ENCODE data around the gene IFITM10. TPM values are rescaled to one million over a fixed set of nuclear protein-coding genes. Genes with fewer than 3 reads are reported as not detected.

The IFITM10 gene
- total RNA-seq, 1 donor from 2014 or later: 0.99 TPM

DNA sequence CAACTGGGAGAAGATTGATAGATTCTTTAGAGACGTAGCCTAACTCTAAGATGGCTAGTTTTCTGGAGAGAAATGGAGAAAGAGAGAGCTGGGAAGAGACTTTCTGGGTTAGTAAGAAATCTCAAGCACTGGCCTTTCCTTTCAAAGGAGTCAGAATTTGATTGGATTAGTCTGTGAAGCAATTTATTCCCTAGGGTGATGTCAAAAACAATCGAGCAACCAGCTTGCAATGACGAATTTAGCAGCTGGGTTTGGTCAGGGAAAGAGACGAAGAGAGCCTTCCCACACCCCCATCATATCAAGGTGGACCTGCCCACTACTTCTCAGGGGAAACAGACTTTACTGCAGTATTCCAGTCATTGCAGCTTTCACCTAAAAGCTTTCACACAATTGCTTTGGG is 42.6 kb downstream of the IFITM10 start:
- DNase-seq: no peak

GRCh38 chr11:1706634-1707400 is 43.6 kb downstream of the IFITM10 start:
- no peak for DNase-seq

GRCh38 chr11:1705126-1706052 is 45.0 kb downstream of the IFITM10 start:
- DNase-seq: peak; percentile 11

- no peak for DNase-seq
These were observed 47.2 kb downstream of the IFITM10 start for GRCh38 chr11:1703146-1703545.

GRCh38 chr11:1702506-1702905 is 47.9 kb downstream of the IFITM10 start:
- no peak for DNase-seq

DNA sequence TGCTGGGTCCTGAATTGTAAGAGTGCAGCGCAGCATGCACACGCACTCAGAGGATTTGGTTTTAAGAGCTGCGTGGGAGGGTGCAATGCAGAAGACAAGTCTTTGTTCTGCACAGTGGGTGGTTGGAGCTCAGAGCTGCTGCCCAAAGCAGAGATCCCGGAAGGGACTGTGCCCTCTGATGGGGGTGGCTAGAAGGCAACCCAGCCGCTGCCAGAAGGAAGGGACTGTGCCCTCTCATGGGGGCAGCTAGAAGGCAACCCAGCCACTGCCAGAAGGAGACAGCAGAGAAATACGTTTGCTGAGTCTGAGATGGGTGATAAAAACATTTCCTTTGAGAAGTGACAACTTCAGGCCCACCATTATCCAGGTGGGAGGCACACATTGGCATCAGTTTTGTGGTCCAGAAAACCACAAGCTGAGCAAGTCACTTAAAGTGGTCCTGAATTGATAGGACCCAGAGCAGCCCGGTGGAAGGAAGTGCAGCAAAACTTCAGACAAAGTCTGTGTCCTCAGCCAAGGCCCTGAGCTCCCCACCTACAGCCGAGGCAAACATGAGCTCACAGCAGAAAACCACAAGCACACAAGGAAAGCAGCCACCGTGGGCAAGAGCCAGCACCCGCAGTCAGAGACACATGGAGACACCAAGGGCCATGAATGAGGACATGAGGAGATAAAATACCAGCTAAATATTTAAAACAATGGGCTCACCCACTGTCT is 49.1 kb downstream of the IFITM10 start:
- no peak for DNase-seq

DNA sequence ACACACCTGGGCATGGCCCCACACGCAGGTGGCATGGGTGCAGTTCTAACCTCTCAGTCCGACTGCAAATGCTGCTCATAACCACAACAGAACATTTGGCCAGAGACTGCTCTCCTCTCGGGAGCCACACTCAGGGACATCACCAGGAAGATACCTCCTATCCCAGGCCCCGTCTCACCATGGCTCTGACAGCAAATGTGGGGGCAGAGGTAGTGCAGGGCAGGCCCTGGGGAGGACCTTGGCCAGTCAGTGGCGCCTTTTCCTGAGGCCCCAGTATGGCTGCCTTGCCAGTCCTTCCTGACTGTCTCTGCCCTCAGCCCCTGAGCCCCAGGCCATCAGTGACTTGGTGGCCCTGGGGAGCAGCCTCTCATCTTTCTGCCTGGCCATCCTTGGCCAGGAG is 50.6 kb downstream of the IFITM10 start:
- no peak for DNase-seq

DNA sequence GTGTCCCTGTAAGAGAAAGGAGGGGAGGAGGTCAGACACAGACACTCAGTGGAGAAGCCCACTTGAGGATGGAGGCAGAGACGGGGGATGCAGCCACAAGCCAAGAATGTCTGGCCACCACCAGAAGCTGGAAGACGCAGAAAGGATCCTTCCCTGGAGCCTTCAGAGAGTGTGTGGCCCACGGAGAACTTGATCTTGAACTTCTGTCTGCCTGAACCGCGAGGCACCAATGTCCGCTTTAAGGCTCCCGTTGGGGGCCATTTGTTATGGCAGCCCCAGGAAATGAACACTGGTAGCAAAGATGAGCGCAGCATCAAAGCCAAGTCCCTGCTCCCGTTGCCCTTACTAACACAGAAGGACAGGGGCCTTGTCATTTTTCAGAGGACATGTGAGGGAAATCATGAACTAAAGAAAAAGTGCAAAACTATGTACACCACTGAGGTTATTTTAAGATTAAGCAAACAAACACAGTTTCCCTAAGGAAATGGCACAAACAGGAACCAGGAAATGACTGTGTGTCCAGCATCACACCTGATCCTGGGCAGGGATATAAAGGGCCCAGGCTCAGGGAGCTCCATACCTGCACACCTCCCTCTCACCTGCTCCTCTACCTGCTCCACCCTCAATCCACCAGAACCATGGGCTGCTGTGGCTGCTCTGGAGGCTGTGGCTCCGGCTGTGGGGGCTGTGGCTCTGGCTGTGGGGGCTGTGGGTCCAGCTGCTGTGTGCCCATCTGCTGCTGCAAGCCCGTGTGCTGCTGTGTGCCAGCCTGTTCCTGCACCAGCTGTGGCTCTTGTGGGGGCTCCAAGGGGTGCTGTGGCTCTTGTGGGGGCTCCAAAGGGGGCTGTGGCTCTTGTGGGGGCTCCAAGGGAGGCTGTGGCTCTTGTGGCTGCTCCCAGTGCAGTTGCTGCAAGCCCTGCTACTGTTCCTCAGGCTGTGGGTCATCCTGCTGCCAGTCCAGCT is 53.5 kb downstream of the IFITM10 start, which contains the start of gene KRTAP5-6:
Gene KRTAP5-6 (plus strand): TSS at position 588 of the 963 bp plus-strand sequence. CDS start 51 bp downstream, at position 639.
- DNase-seq: no peak

GRCh38 chr11:1695548-1696108 is 54.8 kb downstream of the IFITM10 start:
- DNase-seq: no peak

DNA sequence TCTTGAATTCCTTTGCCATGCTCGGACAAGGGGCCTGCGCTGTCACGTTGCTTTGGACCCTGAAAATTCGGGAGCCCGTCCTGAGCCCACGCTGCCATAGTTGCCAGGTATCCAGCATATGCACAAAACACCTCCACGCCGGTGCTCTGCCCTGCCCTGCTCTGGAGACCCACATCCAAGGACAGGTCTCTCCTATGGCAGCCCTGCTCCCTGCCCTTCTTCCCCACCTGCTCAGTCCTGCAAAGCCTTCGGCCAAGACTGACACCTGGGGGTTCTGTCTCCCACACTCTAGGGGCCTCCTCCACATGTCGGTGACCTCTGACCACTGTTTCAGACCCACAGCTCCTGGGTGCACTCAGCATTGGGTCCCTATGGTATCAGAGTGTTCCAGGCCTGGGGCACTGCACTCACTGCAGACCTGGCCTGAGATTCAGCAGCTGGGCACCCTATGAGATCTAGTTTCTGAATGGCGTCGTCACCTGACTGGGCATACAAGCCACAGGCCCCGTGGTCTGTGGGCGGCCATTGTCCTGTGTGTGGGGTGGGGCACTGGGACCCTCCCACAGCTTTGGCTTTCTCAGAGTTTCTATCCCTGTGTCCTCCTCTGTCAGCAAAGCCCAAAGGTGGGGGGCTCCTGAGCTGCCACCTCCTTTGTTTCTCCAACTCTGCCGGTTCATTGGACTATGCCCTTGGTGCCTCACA is 55.4 kb downstream of the IFITM10 start:
- no peak for DNase-seq

GRCh38 chr11:1694064-1694845 is 56.1 kb downstream of the IFITM10 start:
- DNase-seq: peak; percentile 31

GRCh38 chr11:1693327-1694063 is 56.9 kb downstream of the IFITM10 start:
- peak; percentile 23 for DNase-seq

DNA sequence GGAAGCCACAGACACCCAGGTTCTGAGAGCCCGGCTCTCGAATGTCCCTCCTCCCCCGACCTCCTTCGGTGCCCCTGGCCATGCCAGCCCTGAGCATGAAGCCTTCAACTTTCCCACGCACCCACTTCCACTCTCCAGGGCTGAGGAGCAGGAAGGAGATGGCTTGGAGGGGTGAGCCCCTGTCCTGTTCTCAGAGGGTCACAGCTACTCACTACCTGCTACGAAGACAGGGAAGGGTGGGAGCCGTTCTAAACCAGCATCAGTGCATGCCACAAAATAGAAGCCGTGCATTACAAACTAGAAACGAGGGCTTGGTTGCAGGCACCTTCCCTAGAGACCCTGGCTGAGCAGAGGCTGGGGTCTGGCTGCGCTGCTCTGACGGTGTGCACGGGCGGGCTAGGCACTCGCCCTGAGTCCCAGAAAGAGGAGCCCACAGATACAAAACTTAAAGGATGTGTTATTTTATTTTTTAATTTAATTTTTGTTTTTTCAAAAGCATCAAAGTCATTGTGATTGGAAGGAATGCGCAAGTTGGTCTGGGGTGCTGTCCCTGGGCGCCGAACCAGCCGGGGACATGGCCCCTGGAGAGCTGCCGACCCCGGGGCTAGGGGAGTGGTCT is 57.6 kb downstream of the IFITM10 start:
- no peak for DNase-seq

- DNase-seq: no peak
These were observed 58.3 kb downstream of the IFITM10 start for GRCh38 chr11:1691878-1692707.

GRCh38 chr11:1691026-1691877 is 59.1 kb downstream of the IFITM10 start:
- no peak for DNase-seq
